HL-60/S4 treated with retinoic acid at 250 ng/mL for 4 days and 3 days (cell line): ENCODE data around the gene ICE1.

ENCODE experiments used
- in situ Hi-C: fragments of 300-500 bp; cut with MboI; formaldehyde crosslinking; loops from 2 replicates; pipeline ENCODE4 v1.7.0; 2022; ENCODE audit warnings: low sequenced_read_pairs

The ICE1 gene

DNA sequence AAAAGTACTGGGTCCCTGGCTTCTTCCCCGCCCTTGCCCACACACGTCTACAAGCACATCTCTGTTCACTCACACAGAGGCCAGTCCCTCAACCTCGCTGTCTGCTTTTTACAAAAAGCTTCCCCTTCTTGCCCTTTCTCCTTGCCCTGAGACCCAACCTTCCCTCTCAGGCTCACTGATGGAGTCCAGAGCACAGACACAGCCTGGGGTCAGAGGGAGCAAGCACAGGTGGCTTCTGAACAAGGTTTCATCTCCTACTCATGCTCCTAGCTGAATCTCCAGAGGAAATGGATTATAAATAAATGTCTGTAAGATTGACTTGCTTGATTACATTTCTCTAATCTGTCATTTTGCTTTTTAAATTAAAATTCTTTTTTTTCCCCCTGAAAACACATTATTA lies 101.8 kb downstream of the ICE1 start:
- in situ Hi-C loops: no loop called here

GRCh38 chr5:5531371-5531770 lies 108.9 kb downstream of the ICE1 start:
- in situ Hi-C loops: no loop called here

DNA sequence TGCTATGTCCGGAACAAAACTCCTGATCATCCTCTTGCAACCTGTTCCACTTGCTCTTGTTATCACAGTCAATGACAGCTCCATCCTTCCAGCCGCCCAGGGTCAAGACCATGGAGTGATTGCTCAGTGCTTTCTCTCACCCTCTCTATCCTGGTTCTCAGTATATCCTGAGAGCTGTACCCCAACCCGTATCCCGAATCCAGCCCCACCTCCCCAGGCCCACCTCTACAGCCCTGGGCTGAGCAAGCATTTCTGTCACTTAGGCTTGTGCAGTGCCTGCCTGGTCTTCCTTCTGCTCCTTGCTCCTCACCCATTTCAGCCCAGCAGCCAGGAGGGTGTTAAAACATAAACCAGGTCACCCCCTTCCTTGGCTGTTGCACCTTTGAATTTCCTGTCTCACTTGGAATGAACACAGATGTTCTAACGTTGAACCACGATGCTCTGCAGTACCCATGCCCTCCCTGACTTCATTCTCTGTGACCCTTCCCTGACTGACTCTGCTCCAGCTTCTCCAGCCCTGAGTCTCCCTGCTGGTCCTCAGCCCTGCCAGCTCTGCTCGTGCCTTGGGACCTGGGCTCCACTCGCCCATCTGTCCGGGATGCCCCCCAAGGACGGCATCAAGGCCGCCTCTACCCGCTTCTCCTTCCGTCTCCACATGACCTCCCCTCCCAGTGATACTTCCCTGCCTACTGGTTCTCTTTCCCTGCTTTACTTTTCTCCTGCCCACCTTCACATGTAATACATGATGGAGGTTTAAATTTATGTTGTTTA lies 110.0 kb downstream of the ICE1 start:
- in situ Hi-C loops: no loop called here

GRCh38 chr5:5533927-5534326 lies 111.5 kb downstream of the ICE1 start:
- in situ Hi-C loops: no loop called here

GRCh38 chr5:5534333-5534732 lies 111.9 kb downstream of the ICE1 start:
- in situ Hi-C loops: no loop called here

DNA sequence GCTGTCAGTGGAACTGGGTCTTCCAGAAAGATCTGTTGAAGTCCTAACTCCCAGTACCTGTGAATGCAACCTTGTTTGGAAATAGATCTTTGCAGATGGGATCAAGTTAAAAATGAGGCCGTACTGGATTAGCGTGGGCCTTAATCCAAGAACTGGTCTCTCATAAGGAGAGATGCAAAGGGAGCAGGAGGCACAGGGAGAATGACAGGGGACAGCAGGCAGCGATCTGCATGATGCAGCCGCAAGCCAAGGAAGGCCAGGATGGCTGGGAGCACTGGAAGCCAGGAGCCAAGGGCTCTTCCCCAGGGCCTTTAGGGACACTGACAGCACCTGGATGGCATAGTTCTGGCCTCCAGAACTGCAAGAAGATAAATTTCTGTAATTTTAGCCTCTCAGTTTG lies 114.4 kb downstream of the ICE1 start:
- in situ Hi-C loops: no loop called here

- in situ Hi-C loops: no loop called here
Observed at GRCh38 chr5:5537426-5537825, 114.9 kb downstream of the ICE1 start.

GRCh38 chr5:5539590-5539989 lies 117.1 kb downstream of the ICE1 start:
- in situ Hi-C loops: no loop called here
